GM12801 (cell line): ENCODE results near the gene LDHD.

Experiments used
- CTCF ChIP-seq: IDR thresholded peaks from one replicate; pipeline ENCODE4 v1.5.1; 2011; ENCODE audit warnings: control low read depth; ENCODE audit not compliant: insufficient read length; ENCODE audit errors: extremely low read depth

LDHD gene

GRCh38 chr16:75080205-75081029, 36.2 kb downstream of the LDHD start:
- TF ChIP-seq CTCF = no peak

DNA sequence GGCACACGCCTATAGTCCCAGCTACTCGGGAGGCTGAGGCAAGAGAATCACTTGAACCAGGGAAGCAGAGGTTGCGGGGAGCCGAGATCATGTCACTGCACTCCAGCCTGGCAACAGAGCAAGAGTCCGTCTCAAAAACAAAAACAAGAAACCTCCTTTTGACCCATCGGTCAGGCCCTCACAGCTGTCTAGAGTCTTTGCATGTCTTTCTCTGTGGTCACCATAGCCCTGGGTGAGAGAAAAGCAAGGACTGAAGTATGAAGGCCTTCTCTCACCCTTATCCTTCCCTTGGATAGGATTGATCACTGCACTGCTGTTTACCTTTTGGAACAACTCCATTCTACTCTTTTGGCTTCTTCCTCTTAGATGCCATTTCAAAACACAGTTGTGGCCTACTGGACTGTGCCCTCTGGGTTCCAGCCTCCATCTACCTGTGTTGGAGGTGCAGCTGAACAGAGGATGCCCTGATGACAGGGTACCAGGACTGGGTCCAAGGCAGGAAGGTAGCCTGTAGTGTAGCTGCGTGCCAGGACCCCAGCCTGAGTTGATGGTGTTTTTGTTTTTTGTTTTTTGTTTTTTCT, 37.1 kb downstream of the LDHD start:
- no peak for TF ChIP-seq CTCF

DNA sequence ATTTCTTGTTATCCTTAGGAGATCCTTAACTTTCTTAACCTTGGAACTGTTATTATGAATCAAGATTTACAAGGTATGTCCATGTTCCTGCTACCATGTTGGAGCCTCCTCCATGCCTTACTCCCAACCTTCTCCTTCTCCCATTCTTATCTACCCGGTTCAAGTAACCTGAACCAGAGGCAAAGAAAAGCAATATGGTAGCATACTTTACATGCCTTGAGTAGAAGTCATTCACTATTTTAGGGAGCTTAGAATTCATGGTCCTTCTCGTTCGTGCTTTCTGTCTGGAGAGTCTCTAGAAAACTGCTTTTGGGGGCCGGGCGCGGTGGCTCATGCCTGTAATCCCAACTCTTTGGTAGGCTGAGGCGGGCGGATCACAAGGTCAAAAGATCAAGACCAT, 37.7 kb downstream of the LDHD start:
- TF ChIP-seq CTCF = no peak

GRCh38 chr16:75075688-75076268, 40.8 kb downstream of the LDHD start:
- no peak for TF ChIP-seq CTCF

GRCh38 chr16:75074920-75075687, 41.5 kb downstream of the LDHD start:
- no peak for TF ChIP-seq CTCF

- no peak for TF ChIP-seq CTCF
These were observed 42.2 kb downstream of the LDHD start for GRCh38 chr16:75074304-75074793.
